CD4-positive, CD25-positive, alpha-beta regulatory T cell (primary cell): ENCODE measurements around the gene BCAS2. TPM values are rescaled to one million over a fixed set of nuclear protein-coding genes. Genes with fewer than 3 reads are reported as not detected.

Experiments used
- ATAC-seq, 2 donors: fragments of 150-1000 bp; cut with Tn5 transposase; one replicate each; pipeline ENCODE4 v1.10.0; 2021; ENCODE audit warnings: low read depth in 2 of 2, moderate number of reproducible peaks in 2 of 2, moderate library complexity in 1 of 2
- DNase-seq, 3 donors: peaks; one replicate each; pipeline versions ENCODE4 v3.0.0 to v3.0.0-alpha.2; 2012 to 2022; ENCODE audit warnings: mixed read lengths in 1 of 3
- H3K27ac ChIP-seq: one replicate; pipeline ENCODE4 v1.7.0; 2013; ENCODE audit warnings: mild to moderate bottlenecking, low read length; ENCODE audit not compliant: insufficient read depth, poor library complexity, severe bottlenecking
- H3K27me3 ChIP-seq: one replicate; pipeline ENCODE4 v1.7.0; 2013; ENCODE audit warnings: low read length; ENCODE audit not compliant: control insufficient read depth, insufficient read depth
- H3K36me3 ChIP-seq: one replicate; pipeline ENCODE4 v1.7.0; 2013; ENCODE audit warnings: mild to moderate bottlenecking, low read length, moderate library complexity; ENCODE audit not compliant: control insufficient read depth, insufficient read depth
- H3K4me1 ChIP-seq: 2 replicates; pipeline ENCODE4 v1.7.0; 2013; ENCODE audit warnings: mild to moderate bottlenecking, low read length; ENCODE audit not compliant: insufficient read depth, control insufficient read depth, poor library complexity, severe bottlenecking
- H3K4me3 ChIP-seq: one replicate; pipeline ENCODE4 v1.7.0; 2013; ENCODE audit warnings: low read depth, mild to moderate bottlenecking, low read length, moderate library complexity
- H3K9me3 ChIP-seq, 2 experiments: 1 replicate in 1 of 2; 2 replicates in 1 of 2; pipeline ENCODE4 v1.7.0; 2013; ENCODE audit warnings: low read length in 2 of 2, mild to moderate bottlenecking in 1 of 2, moderate library complexity in 1 of 2; ENCODE audit not compliant: control insufficient read depth in 2 of 2
- H3K27ac Mint-ChIP-seq, 3 donors: one replicate each; pipeline ENCODE4 v1.8.0; 2020 to 2022; ENCODE audit warnings: mild to moderate bottlenecking in 3 of 3, mixed read lengths in 3 of 3, moderate library complexity in 2 of 3
- H3K27me3 Mint-ChIP-seq: one replicate; pipeline ENCODE4 v1.8.0; 2022; ENCODE audit warnings: mild to moderate bottlenecking, mixed read lengths
- H3K36me3 Mint-ChIP-seq: one replicate; pipeline ENCODE4 v1.8.0; 2020; ENCODE audit warnings: mixed read lengths
- H3K4me1 Mint-ChIP-seq, 4 donors: one replicate each; pipeline ENCODE4 v1.8.0; 2020 to 2022; ENCODE audit warnings: mixed read lengths in 4 of 4, mild to moderate bottlenecking in 1 of 4
- H3K4me3 Mint-ChIP-seq, 4 donors: one replicate each; pipeline ENCODE4 v1.8.0; 2020 to 2022; ENCODE audit warnings: mild to moderate bottlenecking in 4 of 4, mixed read lengths in 4 of 4, moderate library complexity in 3 of 4
- H3K9me3 Mint-ChIP-seq, 7 donors: one replicate each; pipeline ENCODE4 v1.8.0; 2020 to 2022; ENCODE audit warnings: mixed read lengths in 7 of 7, mild to moderate bottlenecking in 3 of 7, moderate library complexity in 2 of 7
- polyA plus RNA-seq, 4 donors: library from polyadenylated mRNA; unstranded; fragments of 300-500 nt; fragmentation: Illumina TruSeq; gene quantifications; one replicate each; pipeline ENCODE4 v1.2.3, GENCODE V29; 2021
- total RNA-seq: library from RNA; stranded (reverse); gene quantifications from one replicate; pipeline ENCODE4 v1.2.3, GENCODE V29; 2022

The BCAS2 gene
- total and polyA plus RNA-seq, 5 donors from 2014 or later: 97.4 to 125 (median 114) TPM

- Histone ChIP-seq H3K4me3 (no peak overlapping the region), H3K4me1 (no peaks in the 10 kb centered on the region), H3K36me3 (no peaks in the 10 kb centered on the region), H3K27ac (no peak overlapping the region), H3K9me3 (no peaks in the 10 kb centered on the region), H3K27me3 (no peaks in the 10 kb centered on the region)
- DNase-seq (no peak), ATAC-seq (no peak)
- Mint-ChIP-seq H3K27me3 (peaks cover 23% of the 10 kb centered on the region), H3K9me3 (no peaks in the 10 kb centered on the region), H3K36me3 (no peaks in the 10 kb centered on the region), H3K4me1 (no peaks in the 10 kb centered on the region), H3K4me3 (no peak overlapping the region), H3K27ac (no peak overlapping the region)
Observed at GRCh38 chr1:114540821-114541220, 40.6 kb downstream of the BCAS2 start.

DNA sequence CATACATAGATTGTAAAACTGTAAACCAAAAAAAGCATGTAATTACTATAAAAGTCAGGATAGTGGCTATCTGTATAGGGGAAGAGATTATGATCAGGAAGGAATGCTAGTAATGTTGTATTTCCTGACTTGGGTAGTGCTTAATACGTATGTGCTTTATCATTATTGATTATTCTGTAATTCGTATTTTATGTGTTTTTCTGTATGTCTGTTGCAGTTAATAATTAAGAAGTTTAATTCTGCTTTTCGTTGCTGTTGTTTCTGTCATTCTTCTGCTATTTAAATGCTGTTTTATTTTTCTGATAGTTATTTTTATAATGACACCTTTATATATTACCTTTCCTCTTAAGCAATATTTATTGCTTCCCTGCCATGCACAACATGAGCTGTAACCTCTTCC lies 41.1 kb downstream of the BCAS2 start:
- H3K4me1 ChIP-seq: no peaks in the 10 kb centered on the region
- no peaks in the 10 kb centered on the region for H3K36me3 ChIP-seq
- Mint-ChIP-seq H3K27ac (no peak overlapping the region), H3K4me3 (no peak overlapping the region), H3K36me3 (no peaks in the 10 kb centered on the region), H3K4me1 (no peaks in the 10 kb centered on the region), H3K27me3 (peaks cover 25% of the 10 kb centered on the region), H3K9me3 (no peaks in the 10 kb centered on the region)
- ATAC-seq (no peak), DNase-seq (no peak)
- H3K27ac ChIP-seq: no peak overlapping the region
- no peak overlapping the region for H3K4me3 ChIP-seq
- no peaks in the 10 kb centered on the region for H3K9me3 ChIP-seq
- no peaks in the 10 kb centered on the region for H3K27me3 ChIP-seq

DNA sequence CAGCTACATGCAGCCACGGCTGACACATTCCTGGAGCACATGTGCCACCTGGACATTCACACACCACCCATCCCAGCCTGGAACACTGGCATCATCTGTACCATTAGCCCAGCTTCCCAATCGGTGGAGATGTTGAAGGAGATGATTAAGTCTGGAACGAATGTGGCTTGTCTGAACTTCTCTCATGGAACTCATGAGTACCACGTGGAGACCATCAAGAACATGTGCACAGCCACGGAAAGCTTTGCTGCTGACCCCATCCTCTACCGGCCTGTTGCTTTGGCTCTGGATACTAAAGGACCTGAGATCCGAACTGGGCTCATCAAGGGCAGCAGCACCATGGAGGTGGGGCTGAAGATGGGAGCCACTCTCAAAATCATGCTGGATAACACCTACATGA lies 45.4 kb downstream of the BCAS2 start:
- no peaks in the 10 kb centered on the region for H3K27me3 ChIP-seq
- H3K9me3 ChIP-seq: no peaks in the 10 kb centered on the region
- DNase-seq (no peak), ATAC-seq (no peak)
- no peaks in the 10 kb centered on the region for H3K4me1 ChIP-seq
- H3K36me3 ChIP-seq: no peaks in the 10 kb centered on the region
- H3K27ac Mint-ChIP-seq: no peak overlapping the region
- no peak overlapping the region for H3K27ac ChIP-seq
- H3K27me3 Mint-ChIP-seq: peaks cover 13% of the 10 kb centered on the region
- H3K4me3 ChIP-seq: no peak overlapping the region
- no peaks in the 10 kb centered on the region for H3K4me1 Mint-ChIP-seq
- no peak overlapping the region for H3K4me3 Mint-ChIP-seq
- H3K36me3 Mint-ChIP-seq: no peaks in the 10 kb centered on the region
- H3K9me3 Mint-ChIP-seq: peaks cover 0 to 3% (median 0%) of the 10 kb centered on the region in 7 donors

- H3K27me3 Mint-ChIP-seq: peaks cover 7% of the 10 kb centered on the region
- DNase-seq (no peak), ATAC-seq (no peak)
- H3K27ac Mint-ChIP-seq: no peak overlapping the region
- peaks cover 0 to 3% (median 0%) of the 10 kb centered on the region in 7 donors for H3K9me3 Mint-ChIP-seq
- no peaks in the 10 kb centered on the region for H3K4me1 ChIP-seq
- no peaks in the 10 kb centered on the region for H3K9me3 ChIP-seq
- no peaks in the 10 kb centered on the region for H3K4me1 Mint-ChIP-seq
- H3K36me3 Mint-ChIP-seq: no peaks in the 10 kb centered on the region
- H3K27ac ChIP-seq: no peak overlapping the region
- no peaks in the 10 kb centered on the region for H3K36me3 ChIP-seq
- no peaks in the 10 kb centered on the region for H3K27me3 ChIP-seq
- H3K4me3 Mint-ChIP-seq: no peak overlapping the region
- H3K4me3 ChIP-seq: no peak overlapping the region
Observed at GRCh38 chr1:114535401-114535800, 46.0 kb downstream of the BCAS2 start.

GRCh38 chr1:114531094-114531493 lies 50.3 kb downstream of the BCAS2 start:
- ATAC-seq (no peak), DNase-seq (no peak)
- no peak overlapping the region for H3K27ac ChIP-seq
- no peaks in the 10 kb centered on the region for H3K9me3 ChIP-seq
- no peak overlapping the region for H3K4me3 ChIP-seq
- no peaks in the 10 kb centered on the region for H3K36me3 ChIP-seq
- Mint-ChIP-seq H3K27me3 (peaks cover 14% of the 10 kb centered on the region), H3K27ac (no peak overlapping the region), H3K36me3 (no peaks in the 10 kb centered on the region), H3K4me3 (no peak overlapping the region), H3K9me3 (peaks cover 0 to 3% (median 0%) of the 10 kb centered on the region in 7 donors), H3K4me1 (no peaks in the 10 kb centered on the region)
- H3K27me3 ChIP-seq: no peaks in the 10 kb centered on the region
- no peaks in the 10 kb centered on the region for H3K4me1 ChIP-seq

GRCh38 chr1:114530224-114530623 lies 51.2 kb downstream of the BCAS2 start:
- no peaks in the 10 kb centered on the region for H3K9me3 ChIP-seq
- no peaks in the 10 kb centered on the region for H3K36me3 Mint-ChIP-seq
- no peaks in the 10 kb centered on the region for H3K4me1 ChIP-seq
- DNase-seq (no peak), ATAC-seq (no peak)
- H3K36me3 ChIP-seq: no peaks in the 10 kb centered on the region
- H3K4me1 Mint-ChIP-seq: no peaks in the 10 kb centered on the region
- no peaks in the 10 kb centered on the region for H3K27me3 ChIP-seq
- H3K4me3 ChIP-seq: no peak overlapping the region
- peaks cover 9% of the 10 kb centered on the region for H3K27me3 Mint-ChIP-seq
- peaks cover 0 to 3% (median 0%) of the 10 kb centered on the region in 7 donors for H3K9me3 Mint-ChIP-seq
- H3K27ac Mint-ChIP-seq: no peak overlapping the region
- H3K27ac ChIP-seq: no peak overlapping the region
- H3K4me3 Mint-ChIP-seq: no peak overlapping the region

- DNase-seq: no peak
- H3K4me1 ChIP-seq: no peaks in the 10 kb centered on the region
- no peaks in the 10 kb centered on the region for H3K4me1 Mint-ChIP-seq
- ATAC-seq: no peak
- H3K27me3 Mint-ChIP-seq: peaks cover 28% of the 10 kb centered on the region
- no peaks in the 10 kb centered on the region for H3K36me3 Mint-ChIP-seq
- no peak overlapping the region for H3K27ac Mint-ChIP-seq
- no peak overlapping the region for H3K27ac ChIP-seq
- H3K9me3 Mint-ChIP-seq: peaks cover 0 to under 1% (median 0%) of the 10 kb centered on the region in 7 donors
- no peaks in the 10 kb centered on the region for H3K9me3 ChIP-seq
- H3K4me3 Mint-ChIP-seq: no peak overlapping the region
- peaks cover 2% of the 10 kb centered on the region for H3K27me3 ChIP-seq
- H3K36me3 ChIP-seq: no peaks in the 10 kb centered on the region
- no peak overlapping the region for H3K4me3 ChIP-seq
Observed at GRCh38 chr1:114524944-114525343, 56.5 kb downstream of the BCAS2 start.

- Histone ChIP-seq H3K9me3 (no peaks in the 10 kb centered on the region), H3K36me3 (no peaks in the 10 kb centered on the region), H3K27ac (no peak overlapping the region), H3K27me3 (peaks cover 2% of the 10 kb centered on the region), H3K4me1 (no peaks in the 10 kb centered on the region), H3K4me3 (no peak overlapping the region)
- ATAC-seq: no peak
- no peaks in the 10 kb centered on the region for H3K36me3 Mint-ChIP-seq
- no peak overlapping the region for H3K27ac Mint-ChIP-seq
- H3K4me3 Mint-ChIP-seq: no peak overlapping the region
- peaks cover 50% of the 10 kb centered on the region for H3K27me3 Mint-ChIP-seq
- H3K9me3 Mint-ChIP-seq: peaks cover 0 to 4% (median 0%) of the 10 kb centered on the region in 7 donors
- no peaks in the 10 kb centered on the region for H3K4me1 Mint-ChIP-seq
- DNase-seq: no peak
Observed at GRCh38 chr1:114522264-114522575, 59.2 kb downstream of the BCAS2 start.
